Naive B cell (primary cell): ENCODE data around the gene DENND1B. TPM values are rescaled to one million over a fixed set of nuclear protein-coding genes. Genes with fewer than 3 reads are reported as not detected.

ENCODE experiments used
- ATAC-seq, 2 donors: fragments of 150-1000 bp; cut with Tn5 transposase; 2 replicates each; pipeline ENCODE4 v1.10.0; 2021; ENCODE audit warnings: low read depth in 2 of 2, mild to moderate bottlenecking in 2 of 2, moderate library complexity in 2 of 2
- DNase-seq: peaks from one replicate; pipeline ENCODE4 v3.0.0; 2022
- H3K27ac Mint-ChIP-seq, 6 donors: one replicate each; pipeline ENCODE4 v1.8.0; 2020 to 2022; ENCODE audit warnings: mild to moderate bottlenecking in 6 of 6, mixed read lengths in 6 of 6, moderate library complexity in 5 of 6, inconsistent platforms in 2 of 6
- H3K27me3 Mint-ChIP-seq, 3 donors: one replicate each; pipeline ENCODE4 v1.8.0; 2021 to 2022; ENCODE audit warnings: mixed read lengths in 3 of 3, mild to moderate bottlenecking in 1 of 3
- H3K36me3 Mint-ChIP-seq, 2 donors: one replicate each; pipeline ENCODE4 v1.8.0; 2020 to 2022; ENCODE audit warnings: mixed read lengths in 2 of 2, inconsistent platforms in 1 of 2, mild to moderate bottlenecking in 1 of 2
- H3K4me1 Mint-ChIP-seq, 3 donors: one replicate each; pipeline ENCODE4 v1.8.0; 2020 to 2022; ENCODE audit warnings: mixed read lengths in 3 of 3, inconsistent platforms in 1 of 3, mild to moderate bottlenecking in 1 of 3, moderate library complexity in 1 of 3
- H3K4me3 Mint-ChIP-seq, 8 donors: one replicate each; pipeline ENCODE4 v1.8.0; 2020 to 2022; ENCODE audit warnings: mild to moderate bottlenecking in 8 of 8, mixed read lengths in 8 of 8, moderate library complexity in 8 of 8, inconsistent platforms in 2 of 8
- H3K9me3 Mint-ChIP-seq, 7 donors: one replicate each; pipeline ENCODE4 v1.8.0; 2020 to 2022; ENCODE audit warnings: mixed read lengths in 7 of 7, mild to moderate bottlenecking in 5 of 7, inconsistent platforms in 2 of 7, moderate library complexity in 1 of 7
- polyA plus RNA-seq, 6 donors: library from polyadenylated mRNA; unstranded; fragments of 300-500 nt; fragmentation: Illumina TruSeq; gene quantifications; one replicate each; pipeline ENCODE4 v1.2.3, GENCODE V29; 2021; ENCODE audit warnings: low read depth in 6 of 6

The DENND1B gene
- polyA plus RNA-seq, 6 donors from 2014 or later = 3.3 to 6.2 (median 5.4) TPM

- Mint-ChIP-seq H3K4me1 (peaks cover 29 to 35% (median 30%) of the 10 kb centered on the region in 3 donors), H3K27ac (no peak overlapping the region), H3K9me3 (peaks cover 0 to 3% (median 0%) of the 10 kb centered on the region in 7 donors), H3K4me3 (no peak overlapping the region), H3K36me3 (no peaks in the 10 kb centered on the region), H3K27me3 (no peaks in the 10 kb centered on the region)
- no peak for DNase-seq
- ATAC-seq = no peak
Measured at GRCh38 chr1:197779921-197780320, 4.6 kb upstream of the DENND1B start.

DNA sequence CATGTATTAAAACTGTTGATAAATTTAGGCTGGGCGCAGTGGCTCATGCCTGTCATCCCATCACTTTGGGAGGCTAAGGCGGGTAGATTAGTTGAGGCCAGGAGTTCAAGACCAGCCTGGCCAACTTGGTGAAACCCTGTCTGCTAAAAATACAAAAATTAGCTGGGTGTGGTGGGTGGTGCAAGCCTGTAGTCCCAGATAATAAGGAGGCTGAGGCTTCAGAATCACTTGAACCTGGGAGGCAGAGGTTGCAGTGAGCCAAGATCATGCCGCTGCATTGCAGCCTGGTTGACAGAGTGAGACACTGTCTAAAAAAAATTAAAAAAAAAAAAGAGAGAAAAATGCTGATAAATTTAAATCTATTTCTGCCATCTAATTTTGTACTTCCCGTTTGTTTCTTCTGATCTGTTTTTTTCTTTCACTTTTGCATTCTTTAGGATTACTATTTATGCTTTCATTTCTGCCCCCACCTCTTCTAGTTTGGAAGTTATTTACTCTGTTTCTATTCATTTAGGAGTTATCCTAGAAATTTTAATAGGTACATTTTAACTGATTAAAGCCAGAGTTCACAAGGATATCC, 3.2 kb upstream of the DENND1B start:
- peaks cover 39 to 46% (median 41%) of the 10 kb centered on the region in 3 donors for H3K4me1 Mint-ChIP-seq
- ATAC-seq = no peak
- peak; percentile 46 for DNase-seq

GRCh38 chr1:197776351-197777105, 1.2 kb upstream of the DENND1B start:
- ATAC-seq = no peak

More for the DNA sequence above, 3.2 kb upstream of the DENND1B start:
- Mint-ChIP-seq H3K27ac (peak overlapping the region in 3 of 6 donors; percentile 1 to 54 (median 24)), H3K36me3 (no peaks in the 10 kb centered on the region), H3K27me3 (no peaks in the 10 kb centered on the region), H3K9me3 (peaks cover 0 to 3% (median 0%) of the 10 kb centered on the region in 7 donors), H3K4me3 (peak overlapping the region in 7 of 8 donors; percentile 2 to 72 (median 48))

GRCh38 chr1:197774466-197775281, 606 bp downstream of the DENND1B start:
- Mint-ChIP-seq H3K4me3 (peak overlapping the region; percentile 77 to 94 (median 87)), H3K4me1 (peaks cover 42 to 47% (median 45%) of the 10 kb centered on the region in 3 donors), H3K36me3 (no peaks in the 10 kb centered on the region), H3K9me3 (peaks cover 0 to 3% (median 0%) of the 10 kb centered on the region in 7 donors), H3K27me3 (no peaks in the 10 kb centered on the region), H3K27ac (peak overlapping the region; percentile 51 to 93 (median 67))
- DNase-seq (peak; percentile 54), ATAC-seq (peak; percentile 58 to 62)

More at GRCh38 chr1:197776351-197777105, 1.2 kb upstream of the DENND1B start:
- H3K27ac Mint-ChIP-seq = peak overlapping the region in 5 of 6 donors; percentile 82 to 96 (median 95)
- H3K27me3 Mint-ChIP-seq = no peaks in the 10 kb centered on the region
- no peaks in the 10 kb centered on the region for H3K36me3 Mint-ChIP-seq
- H3K4me3 Mint-ChIP-seq = peak overlapping the region in 7 of 8 donors; percentile 76 to 95 (median 84)
- peaks cover 0 to 3% (median 0%) of the 10 kb centered on the region in 7 donors for H3K9me3 Mint-ChIP-seq
- no peak for DNase-seq
- peaks cover 38 to 47% (median 45%) of the 10 kb centered on the region in 3 donors for H3K4me1 Mint-ChIP-seq

DNA sequence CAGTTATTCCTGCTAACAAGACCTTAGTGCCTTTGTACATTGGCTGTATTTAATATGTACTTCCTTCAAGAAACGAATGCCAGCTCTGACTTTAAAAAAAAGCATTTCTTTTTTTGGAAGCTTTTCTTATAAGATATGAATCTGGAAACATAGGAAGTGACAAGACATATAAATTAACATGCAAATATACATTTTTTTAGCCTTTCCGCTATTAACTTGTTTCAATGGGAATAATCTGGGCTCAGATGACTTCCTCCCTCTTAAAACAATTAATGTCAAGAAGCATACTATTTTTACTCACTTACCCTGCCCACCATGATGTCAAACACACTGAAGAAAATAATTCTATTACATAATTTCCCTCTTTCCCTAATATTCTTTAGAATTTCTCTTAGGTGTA, 1.4 kb downstream of the DENND1B start:
- ATAC-seq (no peak), DNase-seq (no peak)
- H3K9me3 Mint-ChIP-seq = no peaks in the 10 kb centered on the region
- peaks cover 37 to 42% (median 40%) of the 10 kb centered on the region in 3 donors for H3K4me1 Mint-ChIP-seq
- no peaks in the 10 kb centered on the region for H3K27me3 Mint-ChIP-seq
- H3K27ac Mint-ChIP-seq = peak overlapping the region in 3 of 6 donors; percentile 28 to 90 (median 56)
- H3K4me3 Mint-ChIP-seq = peak overlapping the region; percentile 77 to 94 (median 86)
- no peaks in the 10 kb centered on the region for H3K36me3 Mint-ChIP-seq

DNA sequence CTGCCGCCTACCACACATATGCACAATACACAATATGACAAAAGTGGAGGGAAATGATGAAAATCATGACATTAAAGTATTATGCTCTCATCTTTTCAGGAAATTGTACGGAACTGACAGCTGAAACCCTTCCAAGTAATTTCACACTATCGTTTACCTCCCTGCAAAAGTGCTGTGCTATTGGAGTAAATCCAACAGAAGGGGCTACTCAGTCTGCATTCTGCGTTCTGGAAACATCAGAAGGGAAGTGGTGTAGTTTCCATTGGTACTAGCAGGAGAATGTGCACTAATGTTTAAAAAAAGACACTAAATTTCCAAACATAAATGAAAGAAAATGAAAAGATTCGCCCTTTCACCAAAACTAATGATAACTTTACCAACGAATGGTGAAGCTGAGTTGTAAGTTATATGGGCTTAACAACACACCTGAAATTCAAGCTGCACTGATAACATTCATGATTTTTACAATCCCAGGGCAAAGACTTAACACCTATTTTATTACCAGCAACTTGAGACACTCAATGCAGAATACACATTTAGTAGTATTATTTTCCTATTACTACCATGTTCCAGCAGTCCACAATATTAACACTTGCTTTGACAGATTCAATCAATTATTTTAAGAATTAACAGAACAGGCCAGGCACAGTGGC, 3.2 kb downstream of the DENND1B start:
- no peaks in the 10 kb centered on the region for H3K9me3 Mint-ChIP-seq
- H3K4me1 Mint-ChIP-seq = peaks cover 34 to 43% (median 34%) of the 10 kb centered on the region in 3 donors
- H3K27ac Mint-ChIP-seq = no peak overlapping the region
- H3K4me3 Mint-ChIP-seq = peak overlapping the region in 1 of 8 donors; percentile 89
- ATAC-seq = no peak
- no peaks in the 10 kb centered on the region for H3K27me3 Mint-ChIP-seq
- DNase-seq = no peak
- H3K36me3 Mint-ChIP-seq = peaks cover 0 to 6% of the 10 kb centered on the region in 2 donors

DNA sequence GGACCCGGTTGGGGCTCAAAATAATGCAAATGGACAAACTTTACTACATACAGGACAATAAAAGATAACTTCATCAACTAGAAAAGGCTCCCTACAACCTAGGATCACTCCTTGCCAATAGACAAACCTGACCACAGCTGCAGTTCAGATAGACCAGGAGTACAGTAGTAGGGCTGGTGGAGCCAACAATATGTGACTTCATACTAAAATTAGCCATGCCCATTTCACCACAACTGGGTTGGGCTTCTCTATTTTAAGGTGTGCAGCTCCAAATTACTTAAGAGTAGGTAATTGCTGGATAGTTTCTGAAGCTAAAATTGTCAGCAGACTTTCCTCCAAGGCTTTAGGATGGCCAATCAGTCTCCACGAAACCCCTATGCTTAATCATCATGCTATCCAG, 3.9 kb downstream of the DENND1B start:
- peak overlapping the region in 1 of 8 donors; percentile 15 for H3K4me3 Mint-ChIP-seq
- ATAC-seq = no peak

DNA sequence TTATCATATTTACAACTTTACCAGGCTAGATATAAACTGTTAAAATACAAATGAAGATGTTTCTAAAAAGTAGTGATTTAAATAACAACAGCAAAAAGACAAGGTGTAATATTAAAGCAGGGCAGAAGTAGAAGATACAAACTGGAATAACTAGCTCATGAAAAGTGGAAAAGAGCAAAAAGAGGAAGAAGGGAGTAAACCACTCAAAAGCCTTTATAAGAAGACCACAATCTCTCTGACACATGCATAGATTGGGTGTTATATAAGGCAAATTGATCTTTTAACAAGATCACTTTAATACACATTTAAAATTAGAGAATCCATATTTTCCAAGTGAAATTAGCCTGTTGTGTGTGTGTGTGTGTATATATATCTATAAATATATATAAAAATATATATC, 5.0 kb downstream of the DENND1B start:
- DNase-seq (no peak), ATAC-seq (no peak)
- Mint-ChIP-seq H3K36me3 (peaks cover 0 to 6% of the 10 kb centered on the region in 2 donors), H3K27ac (peak overlapping the region in 1 of 6 donors; percentile 57), H3K9me3 (no peaks in the 10 kb centered on the region), H3K4me3 (no peak overlapping the region), H3K27me3 (no peaks in the 10 kb centered on the region), H3K4me1 (peaks cover 21 to 33% (median 25%) of the 10 kb centered on the region in 3 donors)

More for the DNA sequence above, 3.9 kb downstream of the DENND1B start:
- no peaks in the 10 kb centered on the region for H3K9me3 Mint-ChIP-seq
- no peak for DNase-seq
- no peaks in the 10 kb centered on the region for H3K27me3 Mint-ChIP-seq
- peaks cover 0 to 6% of the 10 kb centered on the region in 2 donors for H3K36me3 Mint-ChIP-seq
- peaks cover 30 to 42% (median 34%) of the 10 kb centered on the region in 3 donors for H3K4me1 Mint-ChIP-seq
- H3K27ac Mint-ChIP-seq = no peak overlapping the region

DNA sequence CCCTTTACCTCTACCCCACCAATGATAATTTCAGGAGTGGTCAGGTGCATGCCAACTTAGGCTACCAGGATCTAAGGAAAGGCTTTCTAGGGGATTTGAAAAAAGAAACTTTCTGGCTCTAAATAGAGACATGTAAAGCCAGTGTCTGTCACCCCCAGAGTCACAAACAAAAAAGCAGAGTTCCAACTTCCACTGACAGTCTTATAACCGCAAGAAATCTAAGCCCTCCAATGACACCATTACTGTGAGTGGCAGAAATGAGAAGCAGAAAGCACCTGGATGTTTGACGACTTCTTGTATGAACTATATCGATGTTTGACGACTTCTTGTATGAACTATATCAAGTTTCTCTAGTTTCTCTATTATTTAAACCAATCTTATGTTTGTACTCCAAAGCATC, 6.0 kb downstream of the DENND1B start:
- peaks cover 18 to 29% (median 22%) of the 10 kb centered on the region in 3 donors for H3K4me1 Mint-ChIP-seq
- H3K4me3 Mint-ChIP-seq = no peak overlapping the region
- H3K27me3 Mint-ChIP-seq = no peaks in the 10 kb centered on the region
- ATAC-seq (no peak), DNase-seq (no peak)
- H3K36me3 Mint-ChIP-seq = peaks cover 0 to 6% of the 10 kb centered on the region in 2 donors
- no peaks in the 10 kb centered on the region for H3K9me3 Mint-ChIP-seq
- no peak overlapping the region for H3K27ac Mint-ChIP-seq

GRCh38 chr1:197768014-197768805, 7.1 kb downstream of the DENND1B start:
- no peak for ATAC-seq
- peak overlapping the region in 1 of 6 donors; percentile 72 for H3K27ac Mint-ChIP-seq
- no peak for DNase-seq
- no peaks in the 10 kb centered on the region for H3K9me3 Mint-ChIP-seq
- peak overlapping the region in 1 of 8 donors; percentile 17 for H3K4me3 Mint-ChIP-seq
- H3K4me1 Mint-ChIP-seq = peaks cover 8 to 25% (median 13%) of the 10 kb centered on the region in 3 donors
- peaks cover 0 to 6% of the 10 kb centered on the region in 2 donors for H3K36me3 Mint-ChIP-seq
- H3K27me3 Mint-ChIP-seq = no peaks in the 10 kb centered on the region

GRCh38 chr1:197763769-197764168, 11.5 kb downstream of the DENND1B start:
- H3K4me1 Mint-ChIP-seq = peaks cover 5 to 32% (median 26%) of the 10 kb centered on the region in 3 donors
- peaks cover 0 to 2% (median 0%) of the 10 kb centered on the region in 7 donors for H3K9me3 Mint-ChIP-seq
- no peaks in the 10 kb centered on the region for H3K27me3 Mint-ChIP-seq
- peaks cover 0 to 6% of the 10 kb centered on the region in 2 donors for H3K36me3 Mint-ChIP-seq
- H3K27ac Mint-ChIP-seq = peak overlapping the region in 1 of 6 donors; percentile 30
- ATAC-seq (no peak), DNase-seq (no peak)
- H3K4me3 Mint-ChIP-seq = no peak overlapping the region

DNA sequence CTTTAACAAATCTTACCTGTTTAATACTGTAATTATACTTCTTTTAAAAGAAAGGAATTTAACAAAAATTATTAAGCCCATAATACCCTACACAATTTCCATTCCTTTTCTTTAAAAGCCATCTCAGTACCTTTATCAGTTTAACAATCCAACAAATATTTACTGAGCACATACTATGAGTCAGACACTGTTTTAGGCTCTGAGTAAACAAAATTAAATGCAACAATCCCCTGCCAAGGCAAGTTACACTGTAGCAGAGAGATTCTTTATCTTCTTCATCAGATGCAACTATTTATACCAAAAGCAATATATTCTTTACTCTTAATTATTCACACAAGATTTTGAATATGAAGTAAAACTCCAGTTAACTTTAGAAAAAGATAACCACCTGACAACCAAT, 12.0 kb downstream of the DENND1B start:
- H3K36me3 Mint-ChIP-seq = peaks cover 0 to 2% of the 10 kb centered on the region in 2 donors
- H3K27ac Mint-ChIP-seq = no peak overlapping the region
- no peak for DNase-seq
- peaks cover 0 to 2% (median 0%) of the 10 kb centered on the region in 7 donors for H3K9me3 Mint-ChIP-seq
- H3K4me3 Mint-ChIP-seq = no peak overlapping the region
- H3K4me1 Mint-ChIP-seq = peaks cover 4 to 27% (median 26%) of the 10 kb centered on the region in 3 donors
- no peak for ATAC-seq
- no peaks in the 10 kb centered on the region for H3K27me3 Mint-ChIP-seq
